K562 (cell line): ENCODE results near the gene MBD5. TPM values are rescaled to one million over a fixed set of nuclear protein-coding genes. Genes with fewer than 3 reads are reported as not detected.

Experiments
- ATF2 ChIP-seq: sonication (generic); formaldehyde crosslinking; IDR thresholded peaks from 2 replicates; pipeline ENCODE4 v1.8.1; 2022; ENCODE audit warnings: missing genetic modification reagents
- LARP7 ChIP-seq: fragments of 450-650 bp; IDR thresholded peaks from 2 replicates; pipeline ENCODE4 v1.6.1; 2016
- MAFF ChIP-seq: IDR thresholded peaks from 2 replicates; pipeline ENCODE4 v1.6.1; 2012; ENCODE audit warnings: low read length, improper control_type of control experiment
- MAFG ChIP-seq: fragments of 450-650 bp; conservative IDR thresholded peaks from 2 replicates; pipeline ENCODE4 v1.6.1; 2016; ENCODE audit warnings: missing genetic modification characterization, missing compliant biosample characterization
- MAFK ChIP-seq: IDR thresholded peaks from 2 replicates; pipeline ENCODE4 v1.6.1; 2011; ENCODE audit warnings: low read length, improper control_type of control experiment
- MLLT1 ChIP-seq, 2 experiments: fragments of 450-650 bp; IDR thresholded peaks; 2 replicates each; pipeline ENCODE4 v1.6.1; 2016
- POLR2AphosphoS5 ChIP-seq: IDR thresholded peaks from 2 replicates; pipeline ENCODE4 v1.6.1; 2011; ENCODE audit warnings: mild to moderate bottlenecking, low read depth, low read length, moderate library complexity; ENCODE audit not compliant: control insufficient read depth, insufficient read depth
- SIRT6 ChIP-seq: IDR thresholded peaks from one replicate; pipeline ENCODE4 v1.6.1; 2012; ENCODE audit warnings: low read depth, mild to moderate bottlenecking, control low read depth, inconsistent platforms, low read length, moderate library complexity
- ZNF316 ChIP-seq: fragments of 450-650 bp; IDR thresholded peaks from 2 replicates; pipeline ENCODE4 v1.6.1; 2016
- polyA plus RNA-seq, 8 experiments: library from polyadenylated mRNA; depleted of rRNA in 4 of 8; stranded (reverse) in 5 of 8; unstranded in 3 of 8; fragments of >200 nt; fragmentation: Nextera tagmentation in 2 of 8; fragmentation: Illumina TruSeq in 1 of 8; extraction: Ambion mirVana in 2 of 8; extraction: Trizol in 1 of 8; gene quantifications; 2 replicates each; pipeline versions ENCODE4 v1.2.1 to v1.2.3, GENCODE V29; 2011 to 2014; ENCODE audit warnings: inconsistent platforms in 1 of 8, missing spikeins in 1 of 8
- total RNA-seq, 7 experiments: library from RNA; depleted of rRNA in 6 of 7; stranded (reverse); fragments of >200 nt in 6 of 7; fragmentation: Illumina TruSeq in 2 of 7; extraction: Trizol in 2 of 7; gene quantifications; 2 replicates each; pipeline versions ENCODE4 v1.2.1 to v1.2.3, GENCODE V29; 2011 to 2021; ENCODE audit warnings: low replicate concordance in 1 of 7

The MBD5 gene
- total and polyA plus RNA-seq, 9 of the 15 experiments (the other 6 are each of a cell fraction or from before 2014, with no cell fraction given), result 3.4 to 14.5 (median 9.0) TPM

GRCh38 chr2:148351437-148352143 is 330.7 kb downstream of the MBD5 start (continued):
- TF ChIP-seq MAFF (peak; percentile 56; the same call in 1 of the 2 replicates), MAFK (peak; percentile 61), MAFG (tag) (peak; percentile 68), LARP7 (no peak), POLR2AphosphoS5 (no peak), ATF2 (no peak), MLLT1 (IDR thresholded peaks at IDR 0.05) (no peak), ZNF316 (peak; percentile 76), SIRT6 (no peak)
- TF ChIP-seq, all 486 proteins: peak for 5
